ENCODE results near the gene ANKRD31. TPM values are rescaled to one million over a fixed set of nuclear protein-coding genes. Genes with fewer than 3 reads are reported as not detected.
"Not testable (repeated sequence)": the region's sequence is repeated elsewhere in the genome, so short reads cannot be mapped to it uniquely, and the experiment has no call there.

Gene ANKRD31
- total RNA-seq, 1 experiment from 2014 or later: 0.66 TPM

DNA sequence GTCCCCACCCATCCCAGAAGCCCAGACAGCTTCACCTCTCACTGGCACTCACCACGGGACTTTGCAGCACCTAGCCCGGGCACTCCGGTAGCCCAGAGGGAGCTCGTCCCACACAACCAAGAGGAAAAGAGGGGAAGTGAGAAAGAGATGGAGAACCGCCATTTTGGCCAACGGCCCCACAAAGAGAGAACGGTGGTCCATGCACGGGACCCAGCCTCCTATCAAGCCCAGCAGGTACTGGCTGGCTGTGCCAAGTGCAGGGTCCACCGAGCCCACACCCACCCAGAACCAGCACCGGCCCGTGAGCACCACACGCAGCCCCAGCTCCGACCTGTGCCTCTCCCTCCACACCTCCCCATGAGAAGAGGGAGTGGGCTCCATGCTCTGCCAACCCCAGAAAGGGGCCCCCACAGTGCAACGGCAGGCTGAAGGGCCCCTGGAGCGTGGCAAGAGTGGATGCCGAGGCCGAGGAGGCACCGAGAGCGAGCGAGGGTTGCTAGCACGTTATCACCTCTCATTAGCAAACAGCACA lies 105.8 kb downstream of the ANKRD31 start:
- Mint-ChIP-seq H3K4me3 (ENCODE audit: unreplicated experiment) (no peak overlapping the region), H3K9me3 (ENCODE audit: unreplicated experiment) (peaks cover 11% of the 10 kb centered on the region)

DNA sequence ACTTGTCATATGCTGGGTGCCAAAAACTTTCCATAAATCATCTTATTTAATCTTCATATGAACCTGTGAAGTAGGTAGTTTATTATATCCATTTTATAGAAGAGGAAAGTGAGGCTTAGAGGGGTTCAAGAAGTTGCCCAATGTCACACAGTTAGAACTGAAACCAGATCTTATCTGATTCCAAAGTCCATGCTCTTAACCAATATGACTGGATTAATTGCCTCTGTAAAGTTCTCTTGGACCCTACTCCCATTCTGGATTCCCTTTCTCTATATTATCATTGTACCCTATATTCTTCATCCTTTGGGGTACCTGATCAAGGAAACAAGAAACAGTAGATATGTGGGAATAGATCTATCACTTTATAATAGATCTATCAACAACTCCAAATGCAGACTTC lies 119.8 kb downstream of the ANKRD31 start:
- CTCF ChIA-PET: no interaction called here
- H3K4me3 ChIP-seq (ENCODE audit: low read depth, low read length): no peak overlapping the region
- Mint-ChIP-seq H3K27me3 (ENCODE audit: insufficient read depth, unreplicated experiment) (no peaks in the 10 kb centered on the region), H3K27ac (ENCODE audit: unreplicated experiment) (no peak overlapping the region), H3K4me3 (ENCODE audit: unreplicated experiment) (no peak overlapping the region), H3K4me1 (ENCODE audit: low read depth, unreplicated experiment) (peaks cover 3% of the 10 kb centered on the region), H3K9me3 (ENCODE audit: unreplicated experiment) (peaks cover 6% of the 10 kb centered on the region), H3K36me3 (ENCODE audit: insufficient read depth, unreplicated experiment) (no peaks in the 10 kb centered on the region)
- no peaks in the 10 kb centered on the region for H3K36me3 ChIP-seq (ENCODE audit: control insufficient read depth, insufficient read depth, low read length)
- no peaks in the 10 kb centered on the region; the same call in 1 of the 2 replicates for H3K4me1 ChIP-seq
- H3K9me3 ChIP-seq: no peaks in the 10 kb centered on the region
- BruUV-seq (replicated peaks): no TSS peak
- TF ChIP-seq, protein P1, sequence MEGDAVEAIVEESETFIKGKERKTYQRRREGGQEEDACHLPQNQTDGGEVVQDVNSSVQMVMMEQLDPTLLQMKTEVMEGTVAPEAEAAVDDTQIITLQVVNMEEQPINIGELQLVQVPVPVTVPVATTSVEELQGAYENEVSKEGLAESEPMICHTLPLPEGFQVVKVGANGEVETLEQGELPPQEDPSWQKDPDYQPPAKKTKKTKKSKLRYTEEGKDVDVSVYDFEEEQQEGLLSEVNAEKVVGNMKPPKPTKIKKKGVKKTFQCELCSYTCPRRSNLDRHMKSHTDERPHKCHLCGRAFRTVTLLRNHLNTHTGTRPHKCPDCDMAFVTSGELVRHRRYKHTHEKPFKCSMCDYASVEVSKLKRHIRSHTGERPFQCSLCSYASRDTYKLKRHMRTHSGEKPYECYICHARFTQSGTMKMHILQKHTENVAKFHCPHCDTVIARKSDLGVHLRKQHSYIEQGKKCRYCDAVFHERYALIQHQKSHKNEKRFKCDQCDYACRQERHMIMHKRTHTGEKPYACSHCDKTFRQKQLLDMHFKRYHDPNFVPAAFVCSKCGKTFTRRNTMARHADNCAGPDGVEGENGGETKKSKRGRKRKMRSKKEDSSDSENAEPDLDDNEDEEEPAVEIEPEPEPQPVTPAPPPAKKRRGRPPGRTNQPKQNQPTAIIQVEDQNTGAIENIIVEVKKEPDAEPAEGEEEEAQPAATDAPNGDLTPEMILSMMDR (IDR thresholded peaks at IDR 0.05; ENCODE audit: insufficient read depth in 1 of 2, low read depth in 1 of 2, low read length in 1 of 2, severe bottlenecking in 1 of 2, unreplicated experiment in 1 of 2): no peak
- POLR2A ChIA-PET: no interaction called here
- DNase-seq: no peak
- intact Hi-C loops (cut with micrococcal nuclease; ENCODE audit: unreplicated experiment): no loop called here
- H3K27me3 ChIP-seq (replicated peaks; ENCODE audit: control insufficient read depth, insufficient read depth, low read length): no peaks in the 10 kb centered on the region

More for the DNA sequence above, 105.8 kb downstream of the ANKRD31 start:
- no peaks in the 10 kb centered on the region for H3K27me3 ChIP-seq (replicated peaks; ENCODE audit: control insufficient read depth, insufficient read depth, low read length)
- intact Hi-C loops (cut with micrococcal nuclease; ENCODE audit: unreplicated experiment): no loop called here
- H3K27me3 Mint-ChIP-seq (ENCODE audit: insufficient read depth, unreplicated experiment): no peaks in the 10 kb centered on the region
- H3K4me1 ChIP-seq: no peaks in the 10 kb centered on the region
- H3K4me1 Mint-ChIP-seq (ENCODE audit: low read depth, unreplicated experiment): no peaks in the 10 kb centered on the region
- TF ChIP-seq, protein P1 (IDR thresholded peaks at IDR 0.05; ENCODE audit: insufficient read depth in 1 of 2, low read depth in 1 of 2, low read length in 1 of 2, severe bottlenecking in 1 of 2, unreplicated experiment in 1 of 2): no peak
- ChIA-PET CTCF (no interaction called here), POLR2A (no interaction called here)
- H3K27ac Mint-ChIP-seq (ENCODE audit: unreplicated experiment): no peak overlapping the region
- DNase-seq: no peak
- H3K36me3 ChIP-seq (ENCODE audit: control insufficient read depth, insufficient read depth, low read length): no peaks in the 10 kb centered on the region
- H3K4me3 ChIP-seq (ENCODE audit: low read depth, low read length): no peak overlapping the region
- no peaks in the 10 kb centered on the region for H3K36me3 Mint-ChIP-seq (ENCODE audit: insufficient read depth, unreplicated experiment)
- 0 out of 2 replicates have a peak, but pooled peaks cover 12% of the 10 kb centered on the region for H3K9me3 ChIP-seq
- no TSS peak for BruUV-seq (replicated peaks)

DNA sequence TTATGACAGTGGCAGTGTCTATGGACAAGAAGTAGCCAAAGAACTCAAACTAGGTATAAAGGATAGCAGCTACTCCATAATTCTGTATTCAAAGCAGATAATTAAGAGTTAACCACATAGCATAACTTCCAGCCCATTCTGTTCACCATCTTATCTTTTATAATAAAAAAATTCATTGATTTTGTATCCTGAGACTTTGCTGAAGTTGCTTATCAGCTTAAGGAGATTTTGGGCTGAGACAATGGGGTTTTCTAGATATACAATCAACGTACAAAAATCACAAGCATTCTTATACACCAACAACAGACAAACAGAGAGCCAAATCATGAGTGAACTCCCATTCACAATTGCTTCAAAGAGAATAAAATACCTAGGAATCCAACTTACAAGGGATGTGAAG lies 122.4 kb downstream of the ANKRD31 start:
- H3K9me3 Mint-ChIP-seq (ENCODE audit: unreplicated experiment); CTCF ChIA-PET; BruUV-seq (replicated peaks); H3K4me3 Mint-ChIP-seq (ENCODE audit: unreplicated experiment); H3K4me1 Mint-ChIP-seq (ENCODE audit: low read depth, unreplicated experiment); intact Hi-C loops (cut with micrococcal nuclease; ENCODE audit: unreplicated experiment); H3K4me1 ChIP-seq; H3K27me3 ChIP-seq (replicated peaks; ENCODE audit: control insufficient read depth, insufficient read depth, low read length); H3K36me3 ChIP-seq (ENCODE audit: control insufficient read depth, insufficient read depth, low read length); H3K9me3 ChIP-seq; POLR2A ChIA-PET; H3K36me3 Mint-ChIP-seq (ENCODE audit: insufficient read depth, unreplicated experiment); H3K27me3 Mint-ChIP-seq (ENCODE audit: insufficient read depth, unreplicated experiment); DNase-seq; H3K4me3 ChIP-seq (ENCODE audit: low read depth, low read length); H3K27ac Mint-ChIP-seq (ENCODE audit: unreplicated experiment): not testable (repeated sequence)

All from Caco-2 (cell line).